ENCODE results near the gene SLIT3. TPM values are rescaled to one million over a fixed set of nuclear protein-coding genes. Genes with fewer than 3 reads are reported as not detected.

Gene SLIT3
- total RNA-seq, 1 donor from 2014 or later = 3.2 TPM

GRCh38 chr5:168669668-168670378 lies 631.1 kb downstream of the SLIT3 start:
- H3K27me3 Mint-ChIP-seq (ENCODE audit: unreplicated experiment) = peaks cover 1% of the 10 kb centered on the region
- TF ChIP-seq, protein P1, sequence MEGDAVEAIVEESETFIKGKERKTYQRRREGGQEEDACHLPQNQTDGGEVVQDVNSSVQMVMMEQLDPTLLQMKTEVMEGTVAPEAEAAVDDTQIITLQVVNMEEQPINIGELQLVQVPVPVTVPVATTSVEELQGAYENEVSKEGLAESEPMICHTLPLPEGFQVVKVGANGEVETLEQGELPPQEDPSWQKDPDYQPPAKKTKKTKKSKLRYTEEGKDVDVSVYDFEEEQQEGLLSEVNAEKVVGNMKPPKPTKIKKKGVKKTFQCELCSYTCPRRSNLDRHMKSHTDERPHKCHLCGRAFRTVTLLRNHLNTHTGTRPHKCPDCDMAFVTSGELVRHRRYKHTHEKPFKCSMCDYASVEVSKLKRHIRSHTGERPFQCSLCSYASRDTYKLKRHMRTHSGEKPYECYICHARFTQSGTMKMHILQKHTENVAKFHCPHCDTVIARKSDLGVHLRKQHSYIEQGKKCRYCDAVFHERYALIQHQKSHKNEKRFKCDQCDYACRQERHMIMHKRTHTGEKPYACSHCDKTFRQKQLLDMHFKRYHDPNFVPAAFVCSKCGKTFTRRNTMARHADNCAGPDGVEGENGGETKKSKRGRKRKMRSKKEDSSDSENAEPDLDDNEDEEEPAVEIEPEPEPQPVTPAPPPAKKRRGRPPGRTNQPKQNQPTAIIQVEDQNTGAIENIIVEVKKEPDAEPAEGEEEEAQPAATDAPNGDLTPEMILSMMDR (IDR thresholded peaks at IDR 0.05; ENCODE audit: unreplicated experiment) = no peak
- H3K9me3 Mint-ChIP-seq (ENCODE audit: unreplicated experiment) = no peaks in the 10 kb centered on the region
- no peak overlapping the region for H3K27ac Mint-ChIP-seq (ENCODE audit: unreplicated experiment)
- no peaks in the 10 kb centered on the region for H3K36me3 Mint-ChIP-seq (ENCODE audit: low read depth, unreplicated experiment)
- H3K4me3 Mint-ChIP-seq (ENCODE audit: unreplicated experiment) = no peak overlapping the region
- H3K4me1 Mint-ChIP-seq (ENCODE audit: unreplicated experiment) = no peaks in the 10 kb centered on the region
- no peak for DNase-seq (ENCODE audit: low spot score)

GRCh38 chr5:168669156-168669555 lies 631.8 kb downstream of the SLIT3 start:
- DNase-seq (ENCODE audit: low spot score) = no peak
- no peaks in the 10 kb centered on the region for H3K4me1 Mint-ChIP-seq (ENCODE audit: unreplicated experiment)
- H3K27me3 Mint-ChIP-seq (ENCODE audit: unreplicated experiment) = peaks cover 1% of the 10 kb centered on the region
- no peaks in the 10 kb centered on the region for H3K9me3 Mint-ChIP-seq (ENCODE audit: unreplicated experiment)
- no peaks in the 10 kb centered on the region for H3K36me3 Mint-ChIP-seq (ENCODE audit: low read depth, unreplicated experiment)
- H3K4me3 Mint-ChIP-seq (ENCODE audit: unreplicated experiment) = no peak overlapping the region
- no peak overlapping the region for H3K27ac Mint-ChIP-seq (ENCODE audit: unreplicated experiment)
- TF ChIP-seq, protein P1 (IDR thresholded peaks at IDR 0.05; ENCODE audit: unreplicated experiment) = no peak

- Mint-ChIP-seq H3K27ac (ENCODE audit: unreplicated experiment) (no peak overlapping the region), H3K4me1 (ENCODE audit: unreplicated experiment) (no peaks in the 10 kb centered on the region), H3K9me3 (ENCODE audit: unreplicated experiment) (no peaks in the 10 kb centered on the region), H3K36me3 (ENCODE audit: low read depth, unreplicated experiment) (no peaks in the 10 kb centered on the region), H3K27me3 (ENCODE audit: unreplicated experiment) (peaks cover 1% of the 10 kb centered on the region), H3K4me3 (ENCODE audit: unreplicated experiment) (no peak overlapping the region)
- TF ChIP-seq, protein P1 (IDR thresholded peaks at IDR 0.05; ENCODE audit: unreplicated experiment) = no peak
- DNase-seq (ENCODE audit: low spot score) = no peak
Observed at GRCh38 chr5:168668078-168668477, 632.9 kb downstream of the SLIT3 start.

DNA sequence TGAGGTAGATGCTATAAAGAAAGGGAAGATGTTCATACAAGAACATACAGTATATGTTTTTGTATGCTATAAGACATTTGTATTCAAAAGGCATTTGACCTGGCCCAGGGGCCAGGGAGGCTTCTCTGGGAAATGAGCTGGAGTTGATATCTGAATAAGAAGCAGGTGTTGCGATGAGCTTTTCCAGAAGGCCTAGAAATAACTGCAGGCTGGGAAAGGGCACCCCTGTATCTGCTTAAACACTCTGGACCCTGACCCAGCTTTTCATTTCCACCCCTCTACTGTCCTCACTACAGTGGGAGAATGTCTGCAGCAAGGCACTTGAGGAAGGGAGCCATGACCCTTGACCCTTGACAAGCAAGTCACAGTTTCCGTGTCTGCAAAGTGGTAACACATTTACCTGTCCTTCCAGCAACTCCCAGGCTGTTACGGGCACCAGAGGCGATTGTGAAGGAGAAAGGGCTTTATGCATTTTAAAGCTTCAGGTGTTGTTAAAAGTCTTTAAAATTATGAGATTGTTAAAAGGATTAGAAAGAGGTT lies 633.6 kb downstream of the SLIT3 start:
- Mint-ChIP-seq H3K4me1 (ENCODE audit: unreplicated experiment) (no peaks in the 10 kb centered on the region), H3K9me3 (ENCODE audit: unreplicated experiment) (no peaks in the 10 kb centered on the region), H3K36me3 (ENCODE audit: low read depth, unreplicated experiment) (no peaks in the 10 kb centered on the region), H3K27me3 (ENCODE audit: unreplicated experiment) (peaks cover 1% of the 10 kb centered on the region), H3K27ac (ENCODE audit: unreplicated experiment) (no peak overlapping the region), H3K4me3 (ENCODE audit: unreplicated experiment) (no peak overlapping the region)
- no peak for DNase-seq (ENCODE audit: low spot score)
- TF ChIP-seq, protein P1 (IDR thresholded peaks at IDR 0.05; ENCODE audit: unreplicated experiment) = no peak

DNA sequence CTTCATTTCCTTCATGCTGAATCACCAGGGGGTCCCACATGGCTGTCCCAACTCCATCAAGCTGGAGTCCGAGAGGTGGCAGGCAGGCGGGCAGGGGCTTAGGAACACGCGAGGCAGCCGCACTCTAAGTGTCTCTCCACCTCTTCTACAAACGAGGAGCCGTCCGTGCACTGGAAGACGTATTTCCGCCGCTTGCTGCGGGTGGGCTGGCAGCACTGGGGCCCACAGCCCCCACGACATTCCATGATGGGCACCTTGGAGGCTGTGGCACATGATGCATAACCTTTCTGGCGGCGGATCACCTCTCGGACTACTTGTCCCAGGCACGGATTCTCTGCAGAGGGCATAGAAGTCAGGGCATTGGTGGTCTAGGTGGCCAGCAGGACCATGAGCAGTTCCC lies 634.6 kb downstream of the SLIT3 start:
- DNase-seq (ENCODE audit: low spot score) = no peak
- peaks cover 1% of the 10 kb centered on the region for H3K27me3 Mint-ChIP-seq (ENCODE audit: unreplicated experiment)
- H3K27ac Mint-ChIP-seq (ENCODE audit: unreplicated experiment) = no peak overlapping the region
- H3K9me3 Mint-ChIP-seq (ENCODE audit: unreplicated experiment) = no peaks in the 10 kb centered on the region
- TF ChIP-seq, protein P1 (IDR thresholded peaks at IDR 0.05; ENCODE audit: unreplicated experiment) = no peak
- H3K4me3 Mint-ChIP-seq (ENCODE audit: unreplicated experiment) = no peak overlapping the region
- H3K4me1 Mint-ChIP-seq (ENCODE audit: unreplicated experiment) = no peaks in the 10 kb centered on the region
- no peaks in the 10 kb centered on the region for H3K36me3 Mint-ChIP-seq (ENCODE audit: low read depth, unreplicated experiment)
